GM10266 (cell line): Measurements from ENCODE around the gene RGL3.
A peak's percentile ranks its signal among the peaks of the same experiment; 100 is the strongest.

Experiments
- DNase-seq: peaks from one replicate; pipeline ENCODE4 v3.0.0; 2012; ENCODE audit errors: extremely low spot score
- CTCF ChIP-seq: IDR thresholded peaks from 2 replicates; pipeline ENCODE4 v1.5.1; 2012; ENCODE audit warnings: mild to moderate bottlenecking, low read depth; ENCODE audit not compliant: control insufficient read depth, insufficient read depth; ENCODE audit errors: missing control alignments

The RGL3 gene

GRCh38 chr19:11451871-11452619 lies 32.9 kb upstream of the RGL3 start:
- peak; percentile 85 for DNase-seq

GRCh38 chr19:11451327-11451870 lies 32.3 kb upstream of the RGL3 start:
- no peak for DNase-seq
- no peak for TF ChIP-seq CTCF

More at GRCh38 chr19:11451871-11452619, 32.9 kb upstream of the RGL3 start:
- TF ChIP-seq CTCF, result no peak

- TF ChIP-seq CTCF, result no peak
- DNase-seq, result peak; percentile 32
These were observed 31.6 kb upstream of the RGL3 start for GRCh38 chr19:11450570-11451326.

- DNase-seq, result no peak
- no peak for TF ChIP-seq CTCF
These were observed 29.9 kb upstream of the RGL3 start for GRCh38 chr19:11448923-11449554.

GRCh38 chr19:11448410-11448809 lies 29.3 kb upstream of the RGL3 start:
- no peak for DNase-seq
- TF ChIP-seq CTCF, result no peak

- DNase-seq, result no peak
- TF ChIP-seq CTCF, result no peak
These were observed 28.5 kb upstream of the RGL3 start for GRCh38 chr19:11447347-11448262.
